ENCODE measurements around the gene RAB30. TPM values are rescaled to one million over a fixed set of nuclear protein-coding genes. Genes with fewer than 3 reads are reported as not detected.

RAB30 gene
- total RNA-seq, 4 donors from 2014 or later = 3.4 to 54.8 (median 11.5) TPM

- Histone ChIP-seq H3K27ac (peak overlapping the region in 2 of 4 donors; percentile 37 to 46), H3K36me3 (no peaks in the 10 kb centered on the region), H3K4me3 (peak overlapping the region in 1 of 4 donors; percentile 33), H3K9me3 (no peaks in the 10 kb centered on the region), H3K4me1 (peaks cover 0 to 7% (median 0%) of the 10 kb centered on the region in 4 donors), H3K27me3 (no peaks in the 10 kb centered on the region)
- no peak for TF ChIP-seq CTCF (IDR thresholded peaks at IDR 0.05)
- no peak for TF ChIP-seq POLR2A (IDR thresholded peaks at IDR 0.05)
- no peak for DNase-seq
Measured at GRCh38 chr11:82995754-82996398, 75.8 kb downstream of the RAB30 start.

GRCh38 chr11:82995235-82995634, 76.5 kb downstream of the RAB30 start:
- no peaks in the 10 kb centered on the region for H3K36me3 ChIP-seq
- H3K27ac ChIP-seq = peak overlapping the region in 1 of 4 donors; percentile 46
- H3K4me1 ChIP-seq = peaks cover 0 to 7% (median 0%) of the 10 kb centered on the region in 4 donors
- H3K27me3 ChIP-seq = no peaks in the 10 kb centered on the region
- H3K9me3 ChIP-seq = no peaks in the 10 kb centered on the region
- TF ChIP-seq CTCF (IDR thresholded peaks at IDR 0.05) (no peak), POLR2A (IDR thresholded peaks at IDR 0.05) (no peak)
- peak overlapping the region in 1 of 4 donors; percentile 33 for H3K4me3 ChIP-seq
- DNase-seq = no peak

- Histone ChIP-seq H3K27me3 (no peaks in the 10 kb centered on the region), H3K9me3 (no peaks in the 10 kb centered on the region), H3K36me3 (no peaks in the 10 kb centered on the region), H3K4me3 (peak overlapping the region in 1 of 4 donors; percentile 18), H3K4me1 (peaks cover 0 to 7% (median 0%) of the 10 kb centered on the region in 4 donors), H3K27ac (no peak overlapping the region)
- no peak for DNase-seq
- TF ChIP-seq CTCF (IDR thresholded peaks at IDR 0.05) = no peak
Measured at GRCh38 chr11:82994604-82995230, 77.0 kb downstream of the RAB30 start.

GRCh38 chr11:82992223-82992622, 79.5 kb downstream of the RAB30 start:
- H3K9me3 ChIP-seq = no peaks in the 10 kb centered on the region
- H3K27me3 ChIP-seq = no peaks in the 10 kb centered on the region
- no peak overlapping the region for H3K27ac ChIP-seq
- no peak for TF ChIP-seq CTCF (IDR thresholded peaks at IDR 0.05)
- TF ChIP-seq POLR2A (IDR thresholded peaks at IDR 0.05) = no peak
- H3K36me3 ChIP-seq = no peaks in the 10 kb centered on the region
- H3K4me3 ChIP-seq = no peak overlapping the region
- H3K4me1 ChIP-seq = peaks cover 0 to under 1% (median 0%) of the 10 kb centered on the region in 4 donors
- no peak for DNase-seq

GRCh38 chr11:82989628-82990404, 81.9 kb downstream of the RAB30 start:
- Histone ChIP-seq H3K27ac (no peak overlapping the region), H3K27me3 (no peaks in the 10 kb centered on the region), H3K4me1 (peaks cover 0 to 5% (median 0%) of the 10 kb centered on the region in 4 donors), H3K9me3 (no peaks in the 10 kb centered on the region), H3K4me3 (no peak overlapping the region), H3K36me3 (no peaks in the 10 kb centered on the region)
- TF ChIP-seq POLR2A (IDR thresholded peaks at IDR 0.05) (no peak), CTCF (IDR thresholded peaks at IDR 0.05) (no peak)
- DNase-seq = no peak
